Hematopoietic multipotent progenitor cell treated with erythropoietin and hydrocortisone succinate and interleukin-3 and kit ligand, for 8 days (in vitro differentiated cells): ENCODE data around the gene NEIL3.

Experiments
- DNase-seq: peaks from one replicate; pipeline ENCODE4 v3.0.0-alpha.2; 2015

The NEIL3 gene

DNA sequence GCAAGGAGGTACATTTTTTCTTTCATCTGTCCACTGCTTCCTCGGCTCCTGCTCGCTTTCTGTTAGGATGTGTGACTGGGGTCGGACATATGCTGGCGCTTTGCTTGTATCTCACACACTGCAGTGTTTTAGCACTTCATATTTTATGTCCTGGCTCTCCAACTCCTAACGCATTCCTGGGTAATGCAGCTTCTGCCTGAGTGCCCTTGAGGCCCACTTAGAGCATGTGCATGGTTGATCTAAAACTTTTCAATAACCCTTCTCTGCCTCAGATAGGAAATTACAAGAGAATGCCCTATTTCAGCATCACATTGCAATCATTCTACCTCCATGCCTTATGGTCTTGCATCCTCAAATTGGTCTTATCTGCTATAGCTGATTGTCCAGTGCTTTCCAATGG lies 65.3 kb downstream of the NEIL3 start:
- no peak for DNase-seq

DNA sequence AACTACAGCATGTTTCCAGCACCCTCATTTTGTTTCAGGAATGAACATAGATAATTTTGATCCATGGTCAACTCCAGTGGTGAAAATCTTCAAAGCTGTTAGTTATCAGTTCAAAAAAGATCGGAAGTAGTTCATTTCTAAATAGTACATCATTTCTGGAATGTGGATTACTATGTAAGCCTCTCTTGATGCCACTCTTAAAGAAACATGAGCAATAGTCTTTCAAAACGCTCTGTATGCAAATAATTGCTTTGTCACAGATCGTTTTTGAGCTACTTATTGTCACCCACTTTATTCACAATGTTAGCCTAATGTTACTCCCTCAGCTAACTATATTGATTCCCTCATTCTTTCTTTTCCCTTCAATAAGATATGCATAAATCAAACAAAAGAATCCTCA lies 65.7 kb downstream of the NEIL3 start:
- no peak for DNase-seq

DNA sequence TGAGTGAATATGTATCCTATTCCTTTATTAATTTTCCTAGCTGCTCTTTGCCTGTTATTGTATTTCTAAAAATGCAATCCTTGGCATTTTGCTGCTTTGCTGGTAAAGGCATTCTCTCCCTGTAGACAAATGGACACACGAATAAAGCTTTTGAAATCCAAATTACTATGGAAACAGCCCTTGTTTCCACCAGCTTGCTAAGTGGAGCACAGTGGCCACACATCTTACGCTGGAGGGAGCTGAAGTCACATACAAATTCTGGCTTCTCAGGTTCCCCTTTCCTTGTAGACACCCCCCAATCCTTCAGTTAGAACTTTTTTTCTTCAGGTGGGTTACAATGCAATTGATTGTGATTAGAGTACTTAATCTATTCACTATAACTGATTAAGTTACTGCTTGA lies 66.3 kb downstream of the NEIL3 start:
- no peak for DNase-seq

DNA sequence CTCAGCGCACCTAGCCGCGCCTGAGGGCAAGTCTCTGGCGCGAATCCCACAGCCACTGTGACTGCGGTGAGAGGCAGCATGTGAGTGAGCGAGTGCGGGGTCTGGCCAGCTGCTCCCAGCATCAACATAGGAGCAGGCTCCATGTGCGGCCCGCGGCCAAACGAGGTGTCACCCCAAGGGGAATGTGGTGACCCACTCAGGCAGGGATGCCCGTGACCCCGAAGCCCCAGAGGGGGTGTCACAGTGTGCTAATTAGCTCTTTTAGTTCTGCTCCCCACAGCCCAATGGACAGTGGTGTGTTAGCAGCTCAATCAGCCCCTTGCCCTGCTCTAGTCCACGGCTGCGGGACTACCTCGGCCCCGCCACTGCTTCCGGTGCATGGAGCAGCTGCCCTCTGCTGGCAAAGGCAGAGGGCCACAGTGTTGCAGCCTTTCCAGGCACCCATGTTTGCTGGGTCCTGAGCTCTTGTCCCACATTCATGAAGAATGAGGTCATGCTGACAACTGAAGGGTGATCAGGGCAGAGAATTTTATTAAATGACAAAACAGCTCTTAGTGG lies 71.1 kb downstream of the NEIL3 start:
- peak; percentile 16 for DNase-seq

DNA sequence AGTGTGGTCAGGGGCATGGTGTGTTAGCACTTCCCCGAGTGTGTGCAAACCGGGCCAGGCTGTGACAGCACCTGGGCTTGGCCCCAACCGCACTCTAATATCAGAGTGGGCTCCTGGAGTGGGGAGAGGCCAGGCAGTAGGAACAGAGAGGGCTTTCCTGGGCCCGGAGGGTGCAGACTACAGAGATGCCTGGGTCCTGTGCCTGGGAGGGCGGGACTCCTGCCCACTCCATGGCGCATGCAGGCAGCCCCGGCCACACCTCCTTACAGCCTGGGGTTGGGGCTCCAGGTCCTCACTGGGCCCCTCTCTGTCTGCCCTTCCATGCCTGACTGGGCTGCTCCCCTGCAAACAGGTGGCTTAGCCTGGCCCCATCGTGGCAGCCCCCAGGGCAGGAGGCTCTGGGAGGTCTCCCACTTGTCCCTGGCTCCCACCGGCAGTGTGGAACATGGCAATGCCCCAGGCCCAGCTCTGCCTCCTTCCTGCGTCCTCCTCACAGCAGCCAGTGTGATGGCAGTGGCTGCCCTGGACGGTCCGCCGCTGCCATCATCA lies 72.2 kb downstream of the NEIL3 start:
- DNase-seq = no peak

DNA sequence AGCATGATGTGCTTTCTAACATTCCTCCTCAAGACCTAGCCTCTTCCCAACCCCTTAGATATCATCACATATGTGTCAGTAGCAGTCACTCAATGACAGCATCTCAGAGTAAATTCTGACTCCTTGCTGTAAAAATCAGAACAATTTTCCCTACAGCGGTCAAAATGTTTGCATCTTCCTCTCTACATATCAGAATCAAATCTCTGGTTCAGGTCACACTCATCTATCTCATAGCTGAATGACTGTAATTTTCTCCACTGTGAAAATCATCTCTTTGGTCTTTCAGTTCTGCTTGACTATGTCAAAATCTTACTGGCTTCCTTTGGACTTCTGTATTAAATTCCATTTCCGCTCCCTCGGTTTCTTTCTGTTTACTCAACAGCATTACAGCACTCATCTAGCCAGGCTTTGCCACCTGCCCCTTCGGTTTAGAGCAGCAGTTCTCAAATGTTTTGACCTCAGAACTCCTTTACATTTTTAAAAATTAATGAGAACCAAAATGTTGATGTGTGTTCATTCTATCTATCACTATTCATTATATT lies 75.3 kb downstream of the NEIL3 start:
- no peak for DNase-seq

DNA sequence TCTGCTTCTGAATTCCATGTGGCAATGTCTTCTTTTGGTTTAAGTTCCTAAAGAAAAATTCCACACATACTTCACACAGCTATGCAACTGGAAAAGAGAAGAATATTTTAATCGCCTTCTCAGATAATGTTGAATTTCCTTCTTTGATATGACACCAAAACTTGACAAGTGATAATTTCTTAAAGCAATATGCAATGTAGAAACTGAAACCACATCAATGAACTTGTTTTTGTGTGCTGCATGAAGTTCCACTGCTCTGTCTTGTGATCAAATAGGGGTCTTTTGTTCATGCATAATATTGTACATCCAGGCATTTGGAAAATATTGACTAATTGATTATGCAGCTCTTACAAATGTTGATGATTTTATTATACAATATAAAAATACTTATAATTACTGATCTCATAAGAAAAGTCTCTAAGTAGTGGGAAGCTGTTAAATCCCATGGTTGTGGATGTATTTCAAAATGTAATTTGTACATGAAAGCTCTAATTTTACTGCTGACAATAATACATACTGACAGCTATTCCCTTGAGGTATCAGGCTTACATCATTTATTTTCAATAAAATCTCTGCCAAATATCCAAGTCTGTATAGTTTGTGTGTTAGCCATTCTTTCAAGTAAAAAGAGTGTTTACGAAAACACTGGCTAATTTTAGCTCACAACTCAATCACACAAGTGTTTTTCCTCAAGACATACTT lies 76.1 kb downstream of the NEIL3 start:
- DNase-seq = no peak

DNA sequence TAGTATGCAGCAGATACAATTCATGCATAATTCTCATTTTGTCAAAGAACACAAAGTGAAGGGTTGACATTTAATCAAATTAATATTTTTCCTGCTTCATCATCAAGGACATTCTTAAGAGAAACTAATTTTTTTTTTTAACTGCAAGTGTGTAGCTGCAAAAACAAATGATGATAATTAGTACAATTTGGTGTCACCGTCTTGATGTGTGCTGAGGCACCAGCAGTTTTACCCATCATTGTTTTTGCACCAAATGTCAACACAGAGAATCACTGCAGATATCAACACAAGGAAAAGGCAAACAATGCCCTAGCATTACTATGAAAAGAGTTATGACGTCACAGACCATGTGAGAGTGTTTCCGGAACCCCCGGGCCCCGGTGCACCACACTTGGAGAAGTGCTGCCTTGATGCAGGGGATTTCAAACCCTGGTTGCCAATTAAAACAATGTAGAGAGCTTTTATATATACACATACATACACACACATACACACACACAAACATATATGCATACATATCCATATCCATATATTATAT lies 76.7 kb downstream of the NEIL3 start:
- no peak for DNase-seq

DNA sequence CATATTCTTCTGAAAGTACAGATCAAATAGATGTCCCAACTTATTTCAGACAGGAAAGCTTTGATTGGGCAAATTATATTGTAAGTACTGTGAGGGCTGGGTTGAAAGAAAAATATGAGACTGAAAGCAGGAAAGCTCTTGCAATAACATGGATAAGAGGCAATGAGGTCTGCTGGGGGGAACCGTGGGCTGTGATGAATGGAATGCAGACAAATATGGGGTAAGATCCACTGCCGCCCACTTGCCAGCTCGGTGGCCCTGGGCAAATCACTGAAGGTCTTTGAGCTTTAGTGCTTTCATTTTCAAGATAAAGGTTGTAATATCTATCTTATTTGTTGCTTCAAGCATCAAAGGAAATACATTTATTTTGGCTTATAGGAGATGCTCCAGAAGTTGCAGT lies 81.6 kb downstream of the NEIL3 start:
- no peak for DNase-seq

DNA sequence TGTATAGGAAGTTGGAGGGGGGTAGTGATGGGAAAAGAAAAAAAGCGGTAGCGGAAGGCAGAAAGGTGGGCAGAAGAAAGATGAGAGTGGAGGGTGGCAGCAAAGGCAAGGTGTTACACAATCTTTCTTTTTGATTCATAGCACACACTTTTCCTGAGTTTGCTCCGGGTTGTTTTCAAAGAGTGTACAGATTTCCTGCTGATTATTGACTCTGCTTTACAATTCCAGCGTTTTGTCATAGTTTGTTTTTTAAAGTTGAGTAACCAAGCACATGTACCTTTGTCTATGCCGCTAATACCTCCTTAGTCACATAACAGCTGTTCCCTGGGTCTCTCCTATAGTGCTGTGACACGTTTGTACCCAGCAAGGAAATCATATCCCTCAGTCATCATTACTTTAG lies 82.3 kb downstream of the NEIL3 start:
- no peak for DNase-seq

DNA sequence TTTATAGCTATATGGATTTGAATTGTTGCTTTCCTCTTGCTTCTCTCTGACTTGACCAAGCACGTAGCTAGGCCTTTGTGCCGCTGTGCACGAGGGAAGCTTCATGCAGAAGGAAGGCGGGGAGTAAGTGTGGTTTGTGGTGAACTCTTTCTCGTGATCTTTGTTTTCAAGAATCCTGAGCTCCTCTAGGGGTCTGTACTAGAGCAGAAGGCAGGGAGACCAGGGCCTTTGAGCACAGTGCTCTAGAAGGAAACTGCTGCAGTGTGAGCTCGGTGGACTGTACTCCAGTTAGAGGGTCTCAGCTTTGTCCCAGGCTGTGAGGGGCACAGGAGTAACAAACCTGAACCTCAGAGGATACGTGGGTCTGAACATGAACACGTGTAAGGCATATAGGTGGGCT lies 83.6 kb downstream of the NEIL3 start:
- no peak for DNase-seq

DNA sequence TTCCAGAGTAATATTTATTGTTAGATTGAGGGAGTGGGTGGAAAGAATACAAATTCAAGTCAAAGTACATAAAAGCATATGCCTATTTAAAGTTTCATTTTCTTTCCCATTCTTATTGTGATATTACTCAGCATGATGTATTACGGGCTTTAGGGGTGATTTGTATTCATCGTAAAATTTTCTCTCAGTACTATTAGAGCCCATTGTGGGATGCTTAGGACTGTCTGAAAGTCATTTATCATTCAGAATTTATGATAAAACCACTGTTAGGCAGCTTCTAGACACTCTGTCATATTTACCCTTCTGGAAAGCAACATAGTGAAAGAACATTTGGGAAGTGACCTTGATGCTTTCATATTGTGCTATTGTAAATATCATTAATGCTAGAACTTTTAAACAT lies 86.7 kb downstream of the NEIL3 start:
- DNase-seq = no peak

DNA sequence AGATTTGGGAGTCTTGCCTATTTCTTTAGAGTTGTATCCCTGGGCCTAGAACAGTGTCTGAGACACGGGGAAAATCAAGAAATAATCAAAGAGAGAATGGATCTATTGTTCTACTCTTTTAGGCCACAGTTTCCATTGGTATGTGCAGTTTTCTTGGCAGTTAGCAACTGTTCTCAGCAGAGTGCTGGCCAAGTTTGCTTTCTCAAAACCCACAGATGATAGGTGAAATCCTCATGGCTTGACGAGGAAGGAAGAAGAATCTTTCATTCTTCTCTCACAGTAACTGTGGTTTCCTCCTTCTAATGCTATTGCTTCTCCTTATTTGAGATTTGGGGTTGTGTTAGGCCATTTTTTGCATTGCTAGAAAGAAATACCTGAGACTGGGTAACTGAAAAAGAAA lies 90.4 kb downstream of the NEIL3 start:
- DNase-seq = no peak

DNA sequence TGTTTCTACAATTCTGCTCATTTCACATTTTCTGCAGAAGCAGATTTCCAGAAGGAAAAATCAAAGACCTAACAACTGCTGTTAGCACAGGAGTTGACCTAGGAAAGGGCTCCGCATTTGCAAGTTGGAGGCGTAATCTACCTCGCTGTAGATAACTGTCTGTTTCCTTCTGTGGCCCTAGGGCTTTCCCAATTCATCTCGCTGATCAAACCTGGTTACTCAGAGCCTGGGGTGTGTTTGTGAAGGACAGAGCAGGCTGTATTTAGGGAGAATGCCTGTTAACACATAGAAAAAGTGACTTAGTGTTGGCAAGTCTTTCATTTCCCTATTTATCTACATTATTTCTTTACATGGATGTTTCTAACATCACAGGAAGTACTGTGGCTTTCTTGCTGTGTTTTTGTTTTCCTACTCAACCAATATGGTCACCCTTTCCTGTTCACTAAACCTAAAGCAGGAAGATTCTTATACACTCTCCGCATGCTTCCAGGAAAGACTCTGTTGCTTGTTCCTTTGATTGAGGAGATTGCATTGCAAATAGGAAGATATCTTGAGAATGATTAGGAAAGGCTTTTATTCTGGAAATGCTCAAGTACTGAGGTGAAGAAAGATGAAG lies 92.1 kb downstream of the NEIL3 start:
- no peak for DNase-seq

DNA sequence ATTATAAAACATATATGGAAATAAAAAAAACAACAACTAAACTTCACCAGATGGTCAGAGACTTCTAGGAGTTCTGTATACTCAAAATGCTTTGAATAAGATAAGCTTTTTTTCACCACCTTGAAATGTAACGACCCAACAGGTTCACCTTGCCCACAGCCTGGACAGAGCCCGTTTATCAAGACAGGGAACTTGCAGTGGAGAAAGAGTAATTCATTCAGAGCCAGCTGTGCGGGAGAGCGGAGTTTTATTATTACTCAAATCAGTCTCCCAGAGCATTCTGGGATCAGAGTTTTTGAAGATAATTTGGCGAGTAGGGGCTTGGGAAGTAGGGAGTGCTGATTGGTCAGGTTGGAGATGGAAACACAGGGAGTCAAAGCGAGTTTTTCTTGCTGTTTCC lies 94.1 kb downstream of the NEIL3 start:
- DNase-seq = no peak

DNA sequence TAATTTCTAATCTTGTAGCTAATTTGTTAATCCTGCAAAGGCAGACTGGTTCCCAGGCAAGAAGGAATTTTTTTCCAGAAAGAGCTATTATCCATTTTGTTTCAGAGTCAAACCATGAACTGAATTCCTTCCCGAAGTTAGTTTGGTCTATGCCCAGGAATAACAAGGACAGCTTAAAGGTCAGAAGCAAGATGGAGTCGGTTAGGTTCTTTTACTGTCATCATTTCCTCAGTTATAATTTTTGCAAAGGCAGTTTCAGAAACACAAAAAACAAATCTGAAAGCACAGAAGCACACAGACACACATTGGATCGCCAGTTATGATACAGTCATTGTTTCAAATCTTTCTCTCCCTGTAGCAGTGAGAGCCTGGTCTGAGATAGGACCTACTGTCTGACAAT lies 94.7 kb downstream of the NEIL3 start:
- DNase-seq = no peak

DNA sequence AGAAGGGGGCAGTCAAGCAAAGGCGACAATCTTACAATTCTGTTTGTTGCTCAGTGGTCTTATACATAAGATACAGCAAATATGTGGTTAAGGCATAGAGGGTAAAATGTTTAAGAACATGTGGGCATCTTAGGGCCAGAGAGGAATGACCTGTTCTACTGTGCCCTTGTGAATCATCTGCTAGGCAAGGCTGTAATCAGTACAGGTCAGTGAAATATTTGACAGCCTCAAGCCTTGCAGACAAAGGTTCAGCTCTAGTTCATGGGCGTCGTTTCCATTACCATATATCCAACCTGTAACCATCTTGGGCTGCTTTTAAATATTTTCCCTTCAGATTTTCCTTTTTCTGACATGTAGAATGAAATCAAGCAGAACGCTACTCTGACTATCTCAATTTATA lies 95.3 kb downstream of the NEIL3 start:
- no peak for DNase-seq

DNA sequence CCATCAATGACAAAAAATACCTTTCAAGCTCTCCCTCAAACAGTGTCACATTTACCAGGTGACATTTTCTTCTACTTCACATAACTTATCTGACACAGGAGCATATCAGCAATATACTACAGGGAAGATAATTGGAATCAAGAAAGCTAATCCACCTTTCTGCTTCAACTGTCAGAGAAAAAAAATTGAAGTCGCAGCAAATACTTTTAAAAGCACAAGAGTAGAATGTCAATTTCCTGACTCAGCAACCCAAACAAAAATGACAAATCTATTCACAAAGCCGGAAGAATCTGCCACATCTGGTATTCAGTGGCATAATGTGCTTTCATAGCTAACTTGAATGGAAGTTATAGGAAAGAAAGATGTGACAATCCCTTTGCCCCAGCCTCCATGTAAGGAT lies 95.8 kb downstream of the NEIL3 start:
- no peak for DNase-seq

DNA sequence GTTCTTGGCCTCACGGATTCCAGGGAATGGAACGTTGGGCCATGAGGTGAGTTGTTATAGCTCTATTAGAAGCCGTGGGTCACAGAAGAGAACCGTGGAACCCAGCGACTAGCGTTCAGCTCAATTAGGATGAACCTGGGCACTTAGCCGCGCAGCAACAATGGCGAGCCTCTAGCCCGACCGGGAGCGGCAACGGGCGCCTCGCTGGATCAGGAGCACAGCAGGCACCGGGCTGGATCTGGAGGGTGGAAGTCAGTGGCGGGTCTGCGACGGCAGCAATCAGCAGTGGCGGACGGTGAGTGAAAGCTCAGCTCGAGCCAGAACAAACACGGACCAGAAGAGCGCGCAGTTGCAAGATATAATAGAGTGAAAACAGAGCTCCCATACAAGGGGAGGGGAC lies 98.3 kb downstream of the NEIL3 start:
- DNase-seq = no peak

DNA sequence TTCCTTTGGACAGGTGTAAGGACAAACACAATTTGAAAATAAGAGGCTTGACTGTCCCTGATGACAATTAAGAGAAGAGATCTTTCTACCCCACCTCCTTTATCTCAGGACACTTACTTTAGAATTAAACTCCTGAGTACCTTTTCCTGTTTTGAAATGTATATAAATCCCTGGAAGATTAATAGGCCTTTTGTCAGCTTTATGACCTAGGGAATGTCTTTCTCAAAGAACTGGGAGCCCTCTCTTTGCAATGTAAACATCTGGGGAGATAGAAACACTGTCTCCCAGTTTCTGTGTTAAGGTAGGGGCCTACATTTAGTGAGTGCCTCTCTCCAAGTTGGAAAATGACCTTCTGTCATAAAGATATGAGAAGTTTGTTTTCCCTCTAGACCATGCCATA lies 100.9 kb downstream of the NEIL3 start:
- no peak for DNase-seq

DNA sequence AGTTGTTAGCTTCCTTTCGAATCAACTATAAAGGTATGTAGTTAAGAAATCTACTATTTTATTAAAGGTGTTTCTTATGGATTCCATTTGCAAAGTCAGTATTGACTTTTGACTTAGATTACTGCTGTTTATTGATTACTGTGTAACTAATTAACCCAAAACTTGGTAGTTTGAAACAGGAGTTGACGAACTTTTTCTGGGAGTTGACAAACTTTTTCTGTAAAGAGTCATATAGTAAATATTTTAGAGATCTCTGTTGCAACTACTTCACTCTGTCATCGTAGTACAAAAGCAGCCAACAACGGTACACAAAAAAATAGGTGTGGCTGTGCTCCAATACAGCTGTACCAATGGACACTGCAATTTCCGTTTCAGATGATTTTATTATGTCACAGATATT lies 102.3 kb downstream of the NEIL3 start:
- DNase-seq = no peak
